Hematopoietic multipotent progenitor cell treated with erythropoietin and hydrocortisone succinate and interleukin-3 and kit ligand, for 4 days (in vitro differentiated cells): ENCODE data around the gene FNBP1L.

Source experiments
- DNase-seq: peaks from one replicate; pipeline ENCODE4 v3.0.0-alpha.2; 2015

The FNBP1L gene

DNA sequence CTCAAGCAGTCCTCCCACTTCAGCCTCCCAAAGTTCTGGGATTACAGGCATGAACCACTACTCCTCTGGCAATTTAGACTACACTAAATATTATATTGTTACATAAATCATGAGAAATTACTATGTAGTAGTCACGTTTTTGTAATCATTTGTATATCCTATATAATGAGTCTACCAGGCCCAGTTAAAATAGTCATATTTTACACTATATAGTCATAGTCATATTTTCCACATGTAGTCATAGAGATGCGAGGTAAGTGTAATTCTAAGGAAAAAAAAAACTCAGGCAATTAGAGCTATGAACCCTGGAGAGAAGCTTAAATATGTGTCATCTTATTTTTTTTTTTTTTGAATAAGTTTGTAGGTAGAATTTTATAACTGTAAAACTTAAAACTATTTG is 90.0 kb downstream of the FNBP1L start:
- no peak for DNase-seq

DNA sequence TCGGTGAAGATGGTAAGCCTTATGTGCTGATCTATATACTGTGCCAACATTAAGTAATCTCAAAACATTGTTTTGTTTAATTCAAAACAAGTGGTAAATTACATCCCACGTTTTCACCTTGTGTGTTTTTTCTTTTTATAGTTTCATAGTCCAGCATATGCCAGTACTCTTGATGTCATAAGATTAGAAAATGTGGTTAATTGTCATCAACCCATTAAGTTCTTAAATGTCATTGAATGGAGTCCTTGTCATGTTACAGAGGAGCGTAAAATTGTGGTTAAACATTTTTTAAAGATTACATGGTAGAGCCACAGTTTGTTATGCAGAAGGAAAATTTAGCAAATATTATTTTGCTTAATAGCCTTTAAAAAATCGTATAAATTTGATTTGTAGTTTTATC is 93.1 kb downstream of the FNBP1L start:
- peak; percentile 37 for DNase-seq

- DNase-seq, result no peak
These were observed 94.5 kb downstream of the FNBP1L start for GRCh38 chr1:93542398-93542797.

DNA sequence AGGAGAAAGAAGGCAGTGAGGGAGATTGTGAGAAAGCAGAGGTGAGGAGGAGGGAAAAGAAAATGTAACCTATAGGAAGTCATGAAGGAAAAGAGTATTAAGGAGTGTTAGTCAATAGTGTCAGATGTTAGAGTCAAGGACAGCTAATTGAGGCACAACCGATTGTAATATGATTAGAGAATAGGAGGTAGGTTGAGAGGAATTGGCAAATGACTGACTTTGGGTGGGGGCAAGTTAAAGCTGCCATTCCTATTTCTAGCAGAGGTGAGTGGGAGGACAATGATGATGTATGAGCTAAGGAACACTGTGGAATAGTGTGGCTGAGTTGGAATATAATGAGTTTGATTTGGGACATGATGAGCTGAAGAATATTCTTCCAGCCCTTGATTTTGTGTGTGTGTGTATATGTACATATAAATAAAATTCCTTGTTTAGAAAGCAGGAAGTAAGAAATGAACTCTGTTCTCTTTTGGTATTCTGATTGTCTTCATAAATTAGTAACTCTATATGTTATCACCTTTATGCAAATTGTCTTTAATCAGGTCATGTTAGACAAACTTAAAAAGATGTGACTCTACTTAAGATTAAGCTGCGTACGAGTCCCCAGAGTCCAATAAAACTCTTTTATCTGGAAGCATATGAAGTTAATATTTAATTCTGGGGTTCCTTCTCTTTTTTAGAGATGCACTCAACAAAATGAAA is 98.4 kb downstream of the FNBP1L start:
- DNase-seq, result no peak

DNA sequence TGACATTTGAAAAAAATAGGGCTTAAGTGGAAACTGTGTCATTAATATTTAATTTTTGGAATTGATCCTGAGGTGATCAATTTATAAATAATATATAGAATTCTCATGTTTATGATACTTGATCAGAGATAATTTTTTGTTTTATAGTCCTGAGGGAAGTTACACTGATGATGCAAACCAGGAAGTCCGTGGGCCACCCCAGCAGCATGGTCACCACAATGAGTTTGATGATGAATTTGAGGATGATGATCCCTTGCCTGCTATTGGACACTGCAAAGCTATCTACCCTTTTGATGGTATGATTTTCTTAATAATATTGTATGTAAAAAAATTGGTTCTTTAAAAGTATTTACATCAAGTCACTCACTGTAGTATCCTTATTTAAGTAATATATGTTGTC is 101.2 kb downstream of the FNBP1L start:
- DNase-seq, result no peak

DNA sequence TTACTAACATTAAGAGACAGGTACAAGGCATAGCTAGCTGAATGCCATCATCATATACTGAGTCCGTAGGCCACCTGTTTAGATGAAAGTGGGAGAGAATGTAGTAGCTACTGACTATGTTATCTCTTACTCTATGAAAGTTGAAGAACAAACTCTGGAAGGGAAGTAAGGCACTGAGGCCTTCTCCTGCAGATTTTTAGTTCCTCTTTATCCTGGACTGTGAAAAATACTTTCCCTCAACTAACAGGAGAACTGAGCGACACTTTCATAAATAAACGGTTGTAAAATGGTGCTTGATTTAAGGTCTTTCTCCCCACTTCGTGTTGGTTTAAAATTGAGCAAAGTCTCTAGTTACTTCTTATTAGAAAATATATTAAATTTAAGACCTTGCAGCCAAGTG is 101.9 kb downstream of the FNBP1L start:
- peak; percentile 47 for DNase-seq

DNA sequence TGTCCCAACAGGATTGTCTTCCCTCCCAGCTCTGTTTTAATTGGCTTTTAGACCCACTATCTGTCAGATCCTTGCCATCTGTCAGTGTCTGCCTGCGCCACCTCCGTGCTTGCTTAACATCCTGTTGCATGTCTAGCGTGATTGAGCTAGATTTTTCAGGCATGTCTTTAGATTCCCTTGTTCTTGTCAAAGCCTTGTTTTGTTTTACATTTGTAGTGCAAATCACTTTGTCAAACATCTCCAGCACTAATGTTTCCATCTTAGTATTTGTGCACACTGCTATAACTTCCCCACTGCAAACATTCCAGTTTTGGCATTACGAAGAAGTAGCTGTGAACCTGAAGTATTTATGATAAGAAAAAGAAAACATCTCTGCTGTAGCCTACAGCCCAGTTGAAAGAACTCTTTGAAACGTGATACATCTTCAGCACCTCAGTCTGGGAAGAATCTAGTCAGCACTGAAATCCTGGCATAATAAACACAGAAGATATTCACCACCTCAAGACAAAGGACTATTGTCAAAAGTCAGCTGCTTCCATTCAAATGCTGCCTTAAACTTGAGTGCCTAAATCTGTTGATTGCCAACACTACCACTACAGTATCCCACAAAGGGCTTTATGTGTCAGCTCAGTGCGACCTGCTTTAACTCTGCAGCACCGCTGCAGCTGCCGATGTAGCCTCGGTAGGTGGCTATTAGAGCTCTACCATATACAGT is 105.0 kb downstream of the FNBP1L start:
- peak; percentile 85 for DNase-seq

GRCh38 chr1:93553886-93554490 is 106.1 kb downstream of the FNBP1L start:
- DNase-seq, result peak; percentile 38

DNA sequence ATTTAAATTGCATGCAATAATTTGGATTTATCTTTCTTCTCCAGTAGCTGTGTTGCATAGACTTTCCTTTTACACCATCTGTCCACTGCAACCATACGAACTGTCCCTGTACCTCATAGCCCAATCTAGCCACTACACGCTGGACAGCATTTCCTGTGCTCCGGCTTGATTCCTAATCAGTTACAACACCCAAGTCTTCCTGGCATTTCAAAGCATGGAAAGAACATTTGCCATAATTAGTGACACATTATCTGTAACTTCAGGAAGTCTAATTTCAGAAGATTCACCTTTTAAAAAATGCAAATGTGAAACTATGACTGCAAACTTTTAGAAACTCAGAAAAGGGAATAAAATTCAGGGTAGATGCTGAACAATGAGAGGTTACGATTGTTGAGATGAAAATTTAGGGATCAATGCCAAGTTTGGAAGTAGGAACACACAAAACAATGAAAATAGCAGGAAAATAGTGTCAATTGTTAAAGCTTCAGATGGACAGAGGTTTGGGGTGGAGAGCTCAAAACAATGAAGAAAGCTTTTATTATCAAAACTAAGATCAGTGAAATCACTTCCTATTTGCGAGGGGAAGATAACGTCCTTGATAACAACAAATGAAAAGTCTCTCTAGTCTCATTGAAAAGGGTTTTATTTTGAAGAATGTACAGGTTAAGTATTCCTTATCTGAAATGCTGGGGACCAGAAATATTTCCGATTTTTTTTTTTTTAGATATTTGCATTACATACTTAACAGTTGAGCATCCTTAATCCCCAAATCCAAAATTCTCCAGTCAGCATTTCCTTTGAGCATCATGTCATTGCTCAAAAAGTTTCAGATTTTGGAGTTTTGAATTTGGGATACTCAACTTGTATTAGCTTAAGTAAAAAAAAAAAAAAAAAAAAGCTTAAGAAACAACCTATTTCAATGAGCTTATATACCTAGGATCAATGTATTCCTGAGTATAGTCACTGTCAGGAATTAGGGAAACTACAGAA is 107.3 kb downstream of the FNBP1L start:
- DNase-seq, result peak; percentile 83

DNA sequence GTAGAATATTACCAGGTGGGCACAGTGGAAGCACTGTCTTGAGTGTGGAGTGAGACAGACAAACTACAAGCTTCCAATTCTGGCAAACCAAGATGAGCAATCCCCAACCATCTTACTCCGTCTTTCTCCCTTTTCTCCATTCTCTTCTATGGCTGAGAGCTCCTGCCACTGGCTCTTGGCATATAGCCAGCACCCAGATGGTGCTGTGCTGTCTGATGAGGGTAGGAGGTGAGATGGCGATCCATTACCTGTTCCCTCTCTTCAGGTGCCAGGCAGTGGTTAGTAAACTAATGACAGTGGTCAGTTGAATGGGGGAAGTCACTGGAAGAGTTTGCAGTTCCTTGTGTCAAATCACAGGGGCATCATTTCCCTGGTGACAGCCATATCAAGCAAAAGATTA is 108.4 kb downstream of the FNBP1L start:
- DNase-seq, result no peak

- DNase-seq, result peak; percentile 35
These were observed 111.1 kb downstream of the FNBP1L start for GRCh38 chr1:93559045-93559444.

DNA sequence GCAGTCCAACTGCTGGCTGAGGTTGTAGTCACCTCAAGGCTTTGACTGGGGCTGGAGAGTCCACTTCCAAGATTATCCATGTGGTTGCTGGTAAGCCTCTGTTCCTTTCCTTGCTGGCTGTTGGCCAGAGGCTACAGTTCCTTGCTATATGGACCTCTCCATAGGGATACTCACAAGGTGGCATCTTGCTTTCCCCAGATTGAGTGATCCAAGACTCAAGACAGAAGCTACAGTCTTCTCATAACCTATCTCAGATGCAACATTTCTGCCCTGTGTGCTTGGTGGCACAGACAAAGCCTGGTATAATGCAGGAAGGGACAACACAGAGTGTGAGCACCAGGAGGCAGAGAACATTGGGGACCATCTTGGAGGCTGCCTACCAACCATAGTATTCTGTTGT is 111.8 kb downstream of the FNBP1L start:
- no peak for DNase-seq

DNA sequence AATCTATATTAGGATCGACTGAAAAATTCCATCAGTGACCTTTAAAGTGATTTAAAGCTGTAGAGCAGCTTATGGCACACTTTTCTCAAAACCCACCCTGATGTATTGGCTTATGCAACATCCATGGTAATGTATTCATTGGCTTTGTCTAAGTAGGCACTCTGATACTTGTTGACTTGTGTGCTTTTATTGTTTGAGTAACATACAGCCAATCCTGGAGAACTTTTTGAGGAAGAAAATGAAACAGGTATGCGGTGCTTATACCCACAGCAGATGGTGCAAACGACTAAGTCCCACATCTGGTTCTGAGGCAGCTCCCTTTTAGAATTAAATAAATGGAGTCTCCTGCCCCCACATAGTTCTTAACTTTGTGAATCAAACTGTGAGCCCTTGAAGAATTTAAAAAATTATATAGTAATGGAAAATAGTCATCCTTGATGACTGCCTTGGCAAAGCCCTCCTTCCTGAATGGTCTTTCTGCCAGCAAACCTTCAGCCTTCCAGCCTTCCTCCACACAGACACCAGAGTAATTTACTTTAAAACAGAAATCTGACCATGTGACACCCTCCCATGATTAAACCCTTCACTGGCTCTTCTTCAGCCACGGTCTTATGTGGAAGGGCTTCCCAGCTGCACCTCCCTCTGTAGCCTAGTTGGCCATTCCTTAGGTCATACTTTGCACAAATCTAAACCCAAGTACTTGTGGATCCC is 117.7 kb downstream of the FNBP1L start:
- no peak for DNase-seq

DNA sequence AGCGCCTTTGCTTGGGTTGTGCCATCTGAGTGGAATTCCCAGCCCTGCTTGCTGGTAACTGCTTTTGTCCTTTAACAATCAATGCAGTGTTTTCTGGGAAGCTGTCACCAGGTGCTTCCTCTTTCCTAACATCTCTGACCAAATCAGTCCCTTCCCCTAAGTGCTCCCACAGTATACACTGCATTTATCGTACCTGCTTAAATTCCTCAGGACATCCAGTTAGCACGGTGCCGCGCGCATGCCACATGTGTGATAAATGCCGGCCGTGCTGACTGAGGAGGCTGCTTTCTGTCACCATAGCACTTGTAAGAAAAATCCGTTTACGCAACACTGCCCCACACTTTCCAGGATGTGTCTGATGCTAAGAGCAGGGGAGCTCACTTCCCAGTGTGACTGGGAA is 118.3 kb downstream of the FNBP1L start:
- no peak for DNase-seq

GRCh38 chr1:93567255-93567918 is 119.5 kb downstream of the FNBP1L start:
- peak; percentile 89 for DNase-seq

DNA sequence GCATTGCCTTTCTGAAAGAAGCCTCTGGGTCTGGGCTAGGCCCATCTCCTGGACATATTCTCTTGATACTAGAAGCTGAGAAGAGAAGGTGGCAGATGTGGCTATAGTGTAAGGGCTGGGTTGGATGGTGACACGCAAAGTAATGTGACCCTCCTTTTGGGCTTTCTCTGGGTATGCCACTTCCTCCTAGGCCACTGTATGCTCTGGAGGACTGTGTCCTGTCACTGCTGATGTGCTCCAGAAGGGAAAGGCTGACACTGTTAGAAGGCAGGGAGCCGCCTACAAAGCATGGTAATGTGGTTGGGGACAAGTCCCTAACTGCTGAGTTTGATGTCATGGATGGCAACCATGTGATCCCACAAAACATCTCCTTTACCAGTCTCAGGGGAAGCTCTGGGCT is 121.6 kb downstream of the FNBP1L start:
- no peak for DNase-seq

- no peak for DNase-seq
These were observed 123.8 kb downstream of the FNBP1L start for GRCh38 chr1:93571623-93572310.

DNA sequence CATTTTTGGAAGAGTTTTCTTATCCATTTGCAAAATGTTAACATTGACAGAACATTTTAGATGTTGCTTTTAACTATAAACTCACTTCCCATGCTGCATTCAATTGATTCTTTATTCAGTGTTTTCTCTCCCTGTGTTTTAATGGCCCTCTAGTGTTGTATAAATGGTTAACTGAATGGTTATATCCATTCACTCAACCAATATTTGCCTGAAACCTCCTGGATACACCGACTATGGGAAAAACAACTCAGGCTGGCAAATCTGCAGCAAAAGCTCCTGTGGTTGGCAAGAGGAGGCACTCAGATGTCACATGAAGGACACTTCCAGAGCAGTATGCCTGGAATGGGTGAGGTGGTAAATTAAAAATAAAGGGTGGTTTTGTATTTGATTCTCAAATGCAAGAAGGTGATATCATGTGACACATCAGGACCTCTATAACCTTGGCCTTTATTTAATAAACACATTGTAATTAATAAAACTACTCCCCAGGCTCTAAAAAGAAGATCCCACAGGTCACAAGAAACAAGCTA is 126.1 kb downstream of the FNBP1L start:
- no peak for DNase-seq

DNA sequence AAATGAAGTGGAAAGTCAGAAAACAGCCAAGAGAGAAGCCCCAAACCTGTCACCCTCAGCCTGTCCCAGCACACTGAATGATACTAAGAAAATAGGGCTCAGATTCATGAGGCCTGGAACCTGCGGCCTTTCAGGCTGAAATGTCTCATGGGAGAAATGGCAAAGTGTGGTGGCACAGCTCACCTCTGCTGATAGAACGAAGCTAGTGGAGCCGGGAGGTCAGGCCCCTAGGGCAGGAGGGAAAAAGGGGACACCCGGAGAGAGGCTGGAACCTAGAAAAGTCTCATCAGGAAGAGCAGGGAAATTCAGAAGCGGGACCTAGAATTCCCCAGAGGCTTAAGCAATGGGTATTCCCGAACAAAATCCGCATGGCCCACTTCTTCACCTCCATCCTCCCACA is 126.6 kb downstream of the FNBP1L start:
- no peak for DNase-seq

- no peak for DNase-seq
These were observed 127.1 kb downstream of the FNBP1L start for GRCh38 chr1:93574991-93575390.
